BLaER1 treated with 17β-estradiol and CSF1 and Interleukin-3, amounts not matched to agents 10 nM and 100 nM (cell line): ENCODE measurements around the gene GALNT2.

Experiments
- H3K27ac ChIP-seq, 11 experiments: shearing (Covaris generic); formaldehyde crosslinking; 2 replicates each; pipeline ENCODE4 v1.8.1; 2022
- H3K27me3 ChIP-seq, 11 experiments: shearing (Covaris generic); formaldehyde crosslinking; 2 replicates each; pipeline ENCODE4 v1.8.1; 2022
- H3K36me3 ChIP-seq, 11 experiments: shearing (Covaris generic); formaldehyde crosslinking; 2 replicates each; pipeline ENCODE4 v1.8.1; 2022
- H3K4me1 ChIP-seq, 10 experiments: shearing (Covaris generic); formaldehyde crosslinking; 2 replicates each; pipeline ENCODE4 v1.8.1; 2022
- H3K4me2 ChIP-seq, 11 experiments: shearing (Covaris generic); formaldehyde crosslinking; 2 replicates each; pipeline ENCODE4 v1.8.1; 2022
- H3K4me3 ChIP-seq, 10 experiments: shearing (Covaris generic); formaldehyde crosslinking; 2 replicates each; pipeline ENCODE4 v1.8.1; 2022
- H3K9ac ChIP-seq, 11 experiments: shearing (Covaris generic); formaldehyde crosslinking; 2 replicates each; pipeline ENCODE4 v1.8.1; 2022
- H3K9me3 ChIP-seq, 11 experiments: shearing (Covaris generic); formaldehyde crosslinking; replicated peaks in 1 of 11; 2 replicates each; pipeline ENCODE4 v1.8.1; 2022
- H4K20me1 ChIP-seq, 11 experiments: shearing (Covaris generic); formaldehyde crosslinking; 2 replicates each; pipeline ENCODE4 v1.8.1; 2022
- Cebpa-rat ChIP-seq, 11 experiments: shearing (Covaris generic); IDR thresholded peaks; 2 replicates each; pipeline ENCODE4 v1.8.1; 2022

Gene GALNT2

DNA sequence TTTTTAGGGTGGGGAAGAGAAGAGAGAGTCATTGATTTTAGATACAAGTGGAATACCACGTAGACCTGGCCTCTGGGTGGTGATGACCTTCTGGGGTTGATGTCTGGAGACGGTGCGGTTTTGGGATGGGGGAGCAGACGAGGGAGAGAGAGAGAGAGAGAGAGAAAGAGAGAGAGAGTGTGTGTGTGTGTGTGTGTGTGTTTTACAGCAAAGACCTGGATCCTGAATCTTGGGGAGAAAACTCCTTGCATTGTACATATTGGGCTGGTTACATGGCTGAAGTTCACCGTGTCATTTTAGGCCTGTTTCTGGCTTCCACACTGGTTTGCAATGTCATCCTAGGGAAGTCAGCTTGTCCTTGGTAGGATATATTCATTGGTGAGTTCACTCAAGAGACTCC, 89.0 kb downstream of the GALNT2 start:
- H3K27ac ChIP-seq: peak overlapping the region in 7 of 11 experiments; percentile 14 to 69 (median 48); a peak in 6 of 22 replicates
- no peak for TF ChIP-seq Cebpa-rat (IDR thresholded peaks at IDR 0.05)
- no peak overlapping the region for H3K4me3 ChIP-seq
- peaks cover 29 to 97% (median 87%) of the 10 kb centered on the region in 10 experiments for H3K4me1 ChIP-seq
- H3K27me3 ChIP-seq: no peaks in the 10 kb centered on the region
- peak overlapping the region in 6 of 11 experiments; percentile 3 to 76 (median 46); a peak in 7 of 22 replicates for H3K4me2 ChIP-seq
- H3K9me3 ChIP-seq: no peaks in the 10 kb centered on the region; a peak in 1 of 22 replicates
- H3K36me3 ChIP-seq: peaks cover 0 to 89% (median 8%) of the 10 kb centered on the region in 11 experiments; a peak in 12 of 22 replicates
- H3K9ac ChIP-seq: 0 out of 22 replicates have a peak overlapping the region, but pooled peaks of 1 of the 11 experiments have one; percentile 23
- peaks cover 3 to 99% (median 30%) of the 10 kb centered on the region in 11 experiments; a peak in 19 of 22 replicates for H4K20me1 ChIP-seq

DNA sequence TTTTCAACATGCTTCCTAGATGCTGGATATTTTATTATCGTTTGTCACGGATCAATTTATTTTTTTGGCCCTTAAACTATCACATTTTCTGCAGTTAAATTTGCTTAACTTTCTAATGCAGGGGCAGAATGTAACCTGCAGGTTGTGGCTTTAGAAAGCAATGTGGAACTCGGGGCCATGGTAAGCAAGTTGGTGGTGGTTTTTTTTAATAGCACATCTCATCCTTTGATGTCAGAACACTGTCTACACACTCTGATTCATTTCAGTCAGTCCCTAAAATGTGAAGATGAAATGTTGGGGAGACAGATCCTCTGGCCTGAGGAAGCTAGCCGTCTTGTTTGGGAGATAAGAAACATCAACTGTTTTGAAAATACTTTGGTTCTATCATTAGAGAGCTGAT, 89.5 kb downstream of the GALNT2 start:
- Histone ChIP-seq H3K27ac (peak overlapping the region in 3 of 11 experiments; percentile 33 to 65 (median 37); a peak in 2 of 22 replicates), H3K9ac (no peak overlapping the region)
- no peak for TF ChIP-seq Cebpa-rat (IDR thresholded peaks at IDR 0.05)

GRCh38 chr1:230157420-230158390, 90.7 kb downstream of the GALNT2 start:
- peaks cover 31 to 95% (median 86%) of the 10 kb centered on the region in 10 experiments for H3K4me1 ChIP-seq
- peaks cover 0 to 90% (median 15%) of the 10 kb centered on the region in 11 experiments; a peak in 12 of 22 replicates for H3K36me3 ChIP-seq
- H3K9me3 ChIP-seq: no peaks in the 10 kb centered on the region; a peak in 1 of 22 replicates
- TF ChIP-seq Cebpa-rat (IDR thresholded peaks at IDR 0.05): no peak
- no peak overlapping the region for H3K4me3 ChIP-seq
- H3K27me3 ChIP-seq: no peaks in the 10 kb centered on the region
- H3K9ac ChIP-seq: peak overlapping the region in 3 of 11 experiments; percentile 2 to 4 (median 3); a peak in 1 of 22 replicates
- H3K4me2 ChIP-seq: peak overlapping the region; percentile 12 to 77 (median 60); a peak in 21 of 22 replicates
- peaks cover 0 to 98% (median 36%) of the 10 kb centered on the region in 11 experiments; a peak in 19 of 22 replicates for H4K20me1 ChIP-seq
- H3K27ac ChIP-seq: peak overlapping the region in 5 of 11 experiments; percentile 9 to 34 (median 23); a peak in 6 of 22 replicates

More for the DNA sequence above, 89.5 kb downstream of the GALNT2 start:
- Histone ChIP-seq H3K27me3 (no peaks in the 10 kb centered on the region), H3K9me3 (no peaks in the 10 kb centered on the region; a peak in 1 of 22 replicates), H3K4me3 (no peak overlapping the region), H3K4me2 (peak overlapping the region in 7 of 11 experiments; percentile 3 to 76 (median 60); a peak in 10 of 22 replicates), H3K4me1 (peaks cover 31 to 98% (median 88%) of the 10 kb centered on the region in 10 experiments), H4K20me1 (peaks cover 0 to 98% (median 34%) of the 10 kb centered on the region in 11 experiments; a peak in 19 of 22 replicates), H3K36me3 (peaks cover 0 to 89% (median 13%) of the 10 kb centered on the region in 11 experiments; a peak in 13 of 22 replicates)

- Histone ChIP-seq H3K4me1 (peaks cover 29 to 99% (median 78%) of the 10 kb centered on the region in 10 experiments), H3K27ac (peak overlapping the region in 5 of 11 experiments; percentile 9 to 34 (median 23); a peak in 6 of 22 replicates), H3K9me3 (no peaks in the 10 kb centered on the region; a peak in 1 of 22 replicates), H3K36me3 (peaks cover 0 to 90% (median 15%) of the 10 kb centered on the region in 11 experiments; a peak in 14 of 22 replicates), H3K9ac (0 out of 22 replicates have a peak overlapping the region, but pooled peaks of 2 of the 11 experiments have one; percentile 2 to 4), H3K4me2 (peak overlapping the region; percentile 12 to 77 (median 60); a peak in 21 of 22 replicates), H3K4me3 (no peak overlapping the region), H4K20me1 (peaks cover 0 to 100% (median 36%) of the 10 kb centered on the region in 11 experiments; a peak in 19 of 22 replicates), H3K27me3 (no peaks in the 10 kb centered on the region)
- no peak for TF ChIP-seq Cebpa-rat (IDR thresholded peaks at IDR 0.05)
Observed at GRCh38 chr1:230158415-230159291, 91.6 kb downstream of the GALNT2 start.

- Histone ChIP-seq H3K9me3 (no peaks in the 10 kb centered on the region; a peak in 1 of 22 replicates), H4K20me1 (peaks cover 0 to 100% (median 36%) of the 10 kb centered on the region in 11 experiments; a peak in 19 of 22 replicates), H3K4me1 (peaks cover 28 to 99% (median 71%) of the 10 kb centered on the region in 10 experiments), H3K4me3 (no peak overlapping the region), H3K9ac (no peak overlapping the region), H3K27ac (peak overlapping the region in 3 of 11 experiments; percentile 1 to 17 (median 10); a peak in 3 of 22 replicates), H3K36me3 (peaks cover 0 to 90% (median 15%) of the 10 kb centered on the region in 11 experiments; a peak in 14 of 22 replicates), H3K27me3 (no peaks in the 10 kb centered on the region), H3K4me2 (peak overlapping the region in 7 of 11 experiments; percentile 1 to 64 (median 46); a peak in 11 of 22 replicates)
- TF ChIP-seq Cebpa-rat (IDR thresholded peaks at IDR 0.05): no peak
Observed at GRCh38 chr1:230159580-230159979, 92.5 kb downstream of the GALNT2 start.

DNA sequence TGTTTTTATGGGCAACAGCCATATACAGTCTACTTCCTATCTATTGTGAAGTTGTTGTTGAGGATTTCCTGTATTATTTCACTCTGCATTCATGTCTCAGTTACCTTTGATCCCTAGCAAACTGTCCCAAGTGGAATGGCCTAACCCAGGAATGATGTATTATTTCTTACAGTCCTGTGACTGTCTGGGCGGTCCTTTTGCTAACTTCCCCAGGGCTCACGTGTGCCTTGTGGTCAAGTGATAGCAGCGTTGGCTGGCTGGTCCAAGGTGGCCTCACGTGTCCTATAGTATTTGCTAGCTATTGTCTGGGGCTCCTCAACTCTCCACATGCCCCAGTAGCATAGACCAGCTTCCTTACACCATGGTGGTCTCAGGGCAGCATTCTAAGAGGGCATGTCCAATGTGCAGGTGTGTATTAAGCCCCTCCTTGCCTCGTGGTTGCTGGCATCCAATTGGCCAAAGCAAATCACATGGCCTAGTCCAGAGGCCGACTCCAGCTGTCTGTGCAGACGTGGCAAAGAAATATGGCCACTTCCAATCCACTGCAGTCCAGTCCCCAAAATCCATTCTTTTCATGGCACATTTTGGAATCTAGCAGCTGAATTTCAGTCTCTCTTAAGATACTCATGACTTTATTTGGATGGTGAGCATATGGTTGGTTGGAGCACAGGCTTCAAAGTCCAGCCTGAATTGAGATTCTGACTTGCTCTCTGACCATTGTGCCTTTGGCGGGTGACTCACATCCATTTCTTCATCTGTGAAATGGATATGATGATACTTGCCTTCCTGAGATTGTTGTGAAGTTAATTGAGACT, 94.1 kb downstream of the GALNT2 start:
- H3K27me3 ChIP-seq: no peaks in the 10 kb centered on the region
- TF ChIP-seq Cebpa-rat (IDR thresholded peaks at IDR 0.05): no peak
- no peaks in the 10 kb centered on the region; a peak in 1 of 22 replicates for H3K9me3 ChIP-seq
- H4K20me1 ChIP-seq: peaks cover 0 to 99% (median 42%) of the 10 kb centered on the region in 11 experiments; a peak in 19 of 22 replicates
- H3K9ac ChIP-seq: no peak overlapping the region
- no peak overlapping the region for H3K4me3 ChIP-seq
- no peak overlapping the region for H3K27ac ChIP-seq
- H3K4me2 ChIP-seq: peak overlapping the region; percentile 8 to 64 (median 46); a peak in 20 of 22 replicates
- peaks cover 28 to 92% (median 63%) of the 10 kb centered on the region in 10 experiments for H3K4me1 ChIP-seq
- peaks cover 0 to 88% (median 15%) of the 10 kb centered on the region in 11 experiments; a peak in 14 of 22 replicates for H3K36me3 ChIP-seq

DNA sequence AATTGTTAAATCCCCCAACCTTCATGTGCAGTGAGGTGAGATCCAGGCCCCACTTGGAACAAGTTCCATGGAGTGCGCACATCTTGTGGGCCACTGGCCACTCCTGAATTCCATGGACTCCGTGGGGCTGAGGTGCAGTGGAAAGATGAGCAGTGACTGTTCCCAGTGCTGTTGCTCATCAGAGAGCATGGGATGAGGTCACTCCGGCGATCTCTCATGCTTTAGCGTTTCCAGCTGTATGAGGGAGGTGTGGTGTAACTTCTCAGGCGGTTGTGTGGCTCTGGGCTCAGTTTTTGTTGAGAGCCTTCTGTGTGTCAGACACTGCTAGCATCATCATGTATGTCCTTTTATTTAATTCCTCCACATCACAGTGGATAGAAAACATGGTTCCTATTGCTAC, 96.2 kb downstream of the GALNT2 start:
- H3K9me3 ChIP-seq: peaks cover 0 to 4% (median 0%) of the 10 kb centered on the region in 11 experiments; a peak in 2 of 22 replicates
- H3K9ac ChIP-seq: no peak overlapping the region
- H3K4me3 ChIP-seq: no peak overlapping the region
- H3K4me1 ChIP-seq: peaks cover 32 to 92% (median 64%) of the 10 kb centered on the region in 10 experiments
- H4K20me1 ChIP-seq: peaks cover 0 to 99% (median 49%) of the 10 kb centered on the region in 11 experiments; a peak in 18 of 22 replicates
- H3K27me3 ChIP-seq: no peaks in the 10 kb centered on the region
- H3K36me3 ChIP-seq: peaks cover 0 to 83% (median 15%) of the 10 kb centered on the region in 11 experiments; a peak in 14 of 22 replicates
- peak overlapping the region in 1 of 11 experiments; percentile 32; a peak in 1 of 22 replicates for H3K27ac ChIP-seq
- peak overlapping the region in 1 of 11 experiments; percentile 11; a peak in 1 of 22 replicates for H3K4me2 ChIP-seq
- no peak for TF ChIP-seq Cebpa-rat (IDR thresholded peaks at IDR 0.05)
